ENCODE results near the gene ARMH3.
"Not testable (repeated sequence)": the region's sequence is repeated elsewhere in the genome, so short reads cannot be mapped to it uniquely, and the experiment has no call there.

Gene ARMH3

DNA sequence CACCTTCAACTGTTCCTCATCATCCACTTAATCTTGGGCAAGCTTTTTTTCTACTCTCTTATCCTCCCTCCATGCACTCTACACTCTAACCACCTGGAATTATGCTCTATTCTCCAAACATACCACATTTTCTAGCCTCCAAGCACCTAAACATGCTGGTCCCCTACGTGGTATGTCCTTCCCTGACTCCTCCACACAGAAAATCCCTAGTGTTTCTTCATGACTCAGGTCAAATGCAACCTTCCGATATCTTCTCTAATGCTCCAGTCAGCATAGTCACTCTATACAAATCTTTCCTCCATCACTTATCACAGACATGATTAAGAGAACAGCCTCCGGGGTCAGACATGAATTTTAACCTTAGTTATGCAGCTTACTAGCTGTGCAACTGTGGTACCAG, 68.8 kb downstream of the ARMH3 start:
- no peak for DNase-seq

DNA sequence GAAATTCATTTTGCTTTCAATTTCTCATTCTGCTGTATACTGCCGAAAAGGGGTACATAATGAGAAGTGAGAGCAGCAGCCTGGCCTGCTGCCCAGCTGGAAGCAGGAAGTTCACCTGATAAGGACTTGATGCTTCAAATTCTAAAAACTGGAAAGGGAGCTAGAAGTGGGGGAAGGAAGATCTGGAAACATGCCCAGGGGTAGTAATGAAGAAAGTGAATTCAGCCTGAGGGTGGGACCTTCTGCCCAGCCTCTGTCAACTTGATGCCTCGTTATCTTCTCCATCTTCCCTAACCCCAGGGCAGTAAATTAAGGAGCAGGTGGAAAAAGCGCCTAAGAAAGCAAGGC, 69.4 kb downstream of the ARMH3 start:
- peak in 1 of 51 donors; percentile 1 for DNase-seq

DNA sequence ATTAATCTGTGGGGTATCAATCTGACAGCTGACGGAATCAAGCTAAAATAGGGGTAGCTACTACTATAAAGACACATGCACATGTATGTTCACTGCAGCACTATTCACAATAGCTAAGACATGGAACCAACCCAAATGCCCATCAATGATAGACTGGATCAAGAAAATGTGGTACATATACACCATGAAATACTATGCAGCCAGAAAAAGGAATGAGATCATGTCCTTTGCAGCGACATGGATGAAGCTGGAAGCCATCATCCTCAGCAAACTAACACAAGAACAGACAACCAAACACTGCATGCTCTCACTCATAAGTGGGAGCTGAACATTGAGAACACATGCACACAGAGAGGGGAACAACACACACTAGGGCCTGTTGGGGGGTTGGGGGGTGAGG, 75.3 kb downstream of the ARMH3 start:
- DNase-seq = not testable (repeated sequence)

DNA sequence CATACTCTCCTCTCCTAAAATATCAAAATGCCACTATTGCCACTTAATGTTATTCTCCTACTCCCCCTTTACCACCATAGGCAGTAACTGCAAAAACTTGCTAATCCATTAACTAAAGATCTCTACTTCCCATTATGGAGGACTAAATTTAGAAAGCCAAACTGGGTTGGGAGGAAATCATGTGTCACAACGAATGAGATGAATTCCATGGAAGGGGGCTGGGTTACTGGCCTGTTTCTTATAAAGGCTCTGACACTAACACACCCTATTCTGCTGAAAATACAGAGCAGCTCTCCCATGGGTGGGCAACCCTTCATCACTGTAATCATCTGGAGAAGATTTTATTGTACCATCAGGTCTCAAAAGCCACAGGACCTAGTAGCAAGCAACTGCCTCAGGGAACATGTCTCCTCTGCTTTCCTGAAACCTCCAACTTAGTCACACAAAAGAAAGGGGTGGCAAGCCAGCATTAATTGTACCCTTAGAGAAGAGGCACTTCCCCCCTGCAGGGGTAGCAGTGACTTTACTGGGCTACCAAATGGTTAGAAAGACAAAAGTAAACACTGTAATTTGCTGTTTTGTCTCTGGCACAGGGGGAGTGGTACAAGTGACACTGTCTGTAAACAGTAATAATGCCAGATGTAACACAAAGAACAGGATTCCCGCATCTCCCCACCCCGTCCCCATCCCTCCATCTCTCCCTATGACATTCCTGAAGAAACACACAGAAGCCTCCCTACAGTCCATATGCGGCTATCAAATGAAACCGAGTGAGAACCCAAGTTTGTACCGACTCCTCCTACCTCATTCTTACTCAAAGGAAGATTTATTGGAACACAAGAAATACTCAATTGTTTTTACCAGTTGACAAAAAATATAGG, 81.6 kb downstream of the ARMH3 start:
- DNase-seq = no peak

DNA sequence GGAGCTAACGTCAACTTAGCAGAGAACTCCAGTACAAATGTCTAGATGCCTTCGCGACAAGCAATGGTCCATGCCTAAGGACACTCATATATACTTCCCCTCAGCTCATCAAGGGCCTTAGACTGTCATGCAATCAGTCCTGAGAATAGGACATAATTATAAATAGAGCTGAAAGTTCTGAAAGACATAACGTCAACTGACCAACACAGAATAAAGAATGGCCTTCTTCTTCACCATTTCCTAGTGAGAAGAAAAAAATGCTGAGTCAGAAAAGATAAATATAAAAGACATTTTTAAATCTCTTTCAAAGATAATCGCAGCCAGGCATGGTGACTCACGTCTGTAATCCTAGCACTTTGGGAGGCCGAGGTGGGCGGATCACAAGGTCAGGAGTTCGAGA, 83.2 kb downstream of the ARMH3 start:
- DNase-seq = no peak

DNA sequence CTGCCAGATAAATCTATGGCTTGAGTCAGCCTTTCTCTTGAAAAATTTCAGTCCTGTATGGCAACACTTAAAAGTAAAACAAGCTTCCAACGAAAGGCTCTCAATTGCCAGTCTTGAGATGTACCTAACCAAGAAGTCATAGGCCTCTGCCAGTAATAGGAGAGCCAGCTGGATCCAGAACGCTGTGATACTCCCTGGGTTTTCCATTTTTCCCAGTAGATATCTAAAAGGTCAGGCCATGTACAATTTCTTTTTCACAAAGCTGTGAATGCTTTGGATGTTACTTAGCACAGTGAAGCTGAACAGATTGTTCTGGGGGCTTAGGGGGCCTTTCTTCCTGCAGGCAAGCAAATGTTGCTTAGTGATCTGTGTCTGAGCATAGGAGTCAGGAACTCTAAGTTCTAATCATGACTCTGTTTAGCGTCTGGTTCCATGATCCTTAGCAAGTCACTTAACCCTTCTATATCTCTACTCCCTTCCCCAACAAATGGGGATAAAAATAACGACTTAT, 86.5 kb downstream of the ARMH3 start:
- no peak for DNase-seq

DNA sequence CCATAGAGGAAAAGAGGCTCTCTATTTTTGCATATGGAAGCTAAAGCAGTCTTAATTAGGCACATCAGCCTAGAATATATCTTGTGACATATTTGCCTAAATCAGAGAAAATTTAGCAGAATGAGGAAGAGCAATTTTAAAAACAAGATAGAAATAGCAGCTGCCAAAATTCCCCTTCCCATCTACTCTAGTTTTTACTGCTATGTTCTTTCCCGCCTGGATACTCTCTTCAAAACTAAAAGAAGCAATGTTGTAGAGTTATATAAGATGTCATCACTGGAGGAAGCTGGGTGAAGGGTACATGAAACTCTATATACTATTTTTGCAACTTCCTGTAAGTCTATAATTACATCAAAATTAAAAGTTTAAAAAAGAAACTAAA, 87.0 kb downstream of the ARMH3 start:
- DNase-seq = no peak

DNA sequence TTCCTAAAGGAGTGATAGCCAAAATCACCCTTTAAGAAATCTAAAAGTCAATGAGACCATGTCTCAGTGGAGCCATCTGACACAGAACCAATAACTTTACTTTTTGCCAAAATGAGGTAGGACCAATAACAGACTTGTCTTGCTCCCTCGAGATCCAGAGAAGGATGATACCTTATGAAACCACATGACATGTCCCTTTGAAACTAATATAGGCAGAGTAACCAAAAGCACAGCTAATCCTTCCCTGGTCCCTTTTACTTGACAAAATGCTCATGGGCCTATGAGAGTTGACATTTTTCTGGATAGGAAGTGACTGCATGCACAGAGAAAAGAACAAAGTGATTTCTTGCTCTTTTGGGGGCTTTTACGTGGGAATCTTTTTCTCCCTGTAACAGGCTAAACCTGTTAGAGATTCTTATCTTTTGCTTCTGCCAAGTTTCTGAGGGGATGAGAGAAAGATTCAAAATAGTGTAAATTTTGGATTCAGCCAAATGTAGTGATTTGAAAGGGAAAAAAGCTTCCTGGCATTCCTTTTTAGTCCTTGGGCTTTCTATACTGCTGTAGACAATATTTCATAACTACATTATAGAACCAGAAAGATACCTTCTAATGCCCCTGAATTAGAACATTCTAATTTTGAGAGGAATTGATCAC, 87.6 kb downstream of the ARMH3 start:
- DNase-seq = no peak

DNA sequence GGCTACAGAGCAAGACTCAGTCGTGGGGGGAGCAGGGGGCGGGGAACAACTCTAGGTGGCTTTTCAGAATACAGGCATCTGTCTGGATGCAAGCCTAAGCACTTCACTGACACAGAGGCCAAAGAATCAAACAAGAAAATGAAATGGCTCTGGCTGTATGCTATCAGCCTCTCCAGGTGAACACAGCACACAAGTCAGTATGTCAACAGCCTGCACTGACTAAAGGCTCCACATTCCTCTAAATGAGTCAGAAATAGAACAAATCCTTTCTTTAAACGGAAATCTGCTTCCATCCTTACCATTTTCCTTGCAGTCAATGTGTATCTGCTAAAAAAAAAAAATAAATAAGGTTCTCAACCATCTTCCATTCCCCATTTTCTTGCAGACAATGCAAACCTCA, 88.3 kb downstream of the ARMH3 start:
- no peak for DNase-seq

DNA sequence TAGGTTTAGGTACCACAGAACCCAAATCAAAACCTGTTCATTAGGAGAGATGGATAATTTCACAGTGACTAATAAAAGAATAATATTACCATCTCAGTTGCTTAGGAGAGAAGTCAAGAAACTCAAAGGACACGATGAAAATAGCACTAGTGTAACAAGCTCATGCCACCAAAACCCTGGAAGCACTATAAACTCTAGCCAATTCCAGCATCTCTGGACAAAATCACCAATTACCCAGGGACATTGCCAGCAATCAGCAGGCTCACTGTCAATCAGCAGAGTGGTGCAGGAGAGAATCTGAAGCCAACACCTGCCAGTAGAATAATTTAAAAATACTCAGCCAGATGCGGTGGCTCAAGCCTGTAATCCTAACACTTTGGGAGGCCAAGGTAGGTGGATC, 88.9 kb downstream of the ARMH3 start:
- DNase-seq = no peak

DNA sequence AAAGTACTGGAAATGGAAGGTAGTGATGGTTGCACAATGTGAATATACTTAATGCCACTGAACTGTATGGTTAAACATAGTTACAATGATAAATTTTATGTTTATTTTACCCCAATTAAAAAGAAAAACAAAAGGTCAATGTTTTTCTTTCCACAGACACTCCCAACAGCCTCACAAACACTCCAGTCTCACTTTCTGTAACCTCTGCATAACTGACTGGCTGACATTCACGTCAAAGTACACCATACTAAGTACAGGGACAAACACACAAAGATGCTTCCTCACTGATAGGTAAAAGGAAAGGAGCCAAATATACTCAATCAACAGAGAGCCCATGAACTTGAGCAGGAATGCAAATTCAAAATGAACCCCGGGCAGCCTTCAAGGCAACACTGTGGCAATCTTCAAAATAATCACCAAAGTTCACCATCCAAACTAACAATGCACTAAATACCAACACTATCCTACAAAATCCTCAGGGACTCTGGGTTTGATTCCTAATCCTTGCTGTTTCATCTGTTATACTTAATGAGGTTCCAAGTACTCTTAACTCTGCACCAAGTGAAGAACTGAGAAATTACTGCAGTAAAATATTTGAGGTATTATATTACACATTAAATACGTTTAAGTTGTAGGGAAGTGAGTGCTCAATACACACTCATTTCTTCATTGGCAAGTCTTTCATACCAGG, 90.8 kb downstream of the ARMH3 start:
- no peak for DNase-seq

DNA sequence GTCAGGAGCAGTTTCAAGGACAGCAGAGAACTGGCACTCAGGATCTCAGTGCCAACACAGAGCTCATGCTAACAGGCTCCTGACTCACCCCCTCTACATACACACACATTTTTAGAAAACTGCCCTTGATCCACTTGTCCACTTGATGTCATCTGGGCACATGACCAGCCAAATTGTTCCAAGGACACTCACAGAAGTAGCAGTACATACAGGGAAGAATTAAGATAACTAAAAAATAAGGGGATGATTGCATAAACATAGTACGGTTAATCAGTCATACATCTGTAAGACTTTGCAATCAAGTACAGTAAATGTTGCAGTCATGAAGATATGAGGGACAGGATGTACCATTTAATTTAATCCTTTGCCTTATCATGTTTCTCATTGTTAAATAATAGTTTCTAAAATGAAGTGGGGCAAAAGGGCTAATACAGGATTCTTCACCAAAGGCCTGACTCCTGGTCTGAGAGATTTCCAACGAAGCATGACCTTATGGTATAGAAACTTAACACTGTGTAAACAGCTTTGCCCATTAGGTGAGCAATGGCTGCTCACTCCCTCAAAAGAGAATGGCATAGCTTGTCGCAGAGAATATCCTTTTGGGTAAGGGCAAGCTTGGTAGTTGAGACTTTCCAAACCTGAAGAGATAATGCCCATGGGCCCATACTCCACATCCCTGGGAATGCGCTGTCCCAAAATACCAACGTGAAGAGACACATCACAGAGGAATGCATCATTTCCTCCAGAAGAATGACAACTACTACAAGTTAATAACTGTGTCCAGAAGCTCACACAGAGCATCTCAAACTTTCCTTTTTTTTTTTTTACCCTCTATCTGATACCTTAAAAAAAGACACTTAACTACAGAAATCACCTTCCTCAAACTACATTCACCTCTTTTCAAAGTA, 94.1 kb downstream of the ARMH3 start:
- peak in 1 of 51 donors; percentile 23 for DNase-seq

DNA sequence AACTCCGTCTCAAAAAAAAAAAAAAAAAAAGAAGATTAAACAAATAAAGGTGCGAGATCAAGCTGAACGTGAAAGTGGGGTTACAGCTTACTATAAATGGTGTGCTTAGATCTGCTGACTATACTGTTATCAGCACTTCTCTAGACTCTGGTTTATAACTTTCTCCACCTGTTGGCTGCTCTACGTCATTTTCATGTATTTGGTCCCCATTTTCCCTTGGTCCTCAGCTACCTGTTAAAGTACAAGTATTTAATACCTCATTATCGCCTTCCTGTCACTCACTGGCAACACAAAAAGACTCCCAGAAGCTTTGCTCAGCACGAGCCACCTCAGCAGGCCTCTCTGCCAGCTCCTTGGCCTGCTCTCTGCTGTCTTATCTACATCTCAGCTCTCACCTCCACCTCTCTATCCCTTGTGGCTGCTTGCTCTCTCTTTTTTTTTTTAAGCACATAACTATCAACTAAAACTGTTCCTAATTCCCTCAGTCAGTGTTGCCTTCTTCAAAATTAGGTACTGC, 95.0 kb downstream of the ARMH3 start:
- DNase-seq = no peak

DNA sequence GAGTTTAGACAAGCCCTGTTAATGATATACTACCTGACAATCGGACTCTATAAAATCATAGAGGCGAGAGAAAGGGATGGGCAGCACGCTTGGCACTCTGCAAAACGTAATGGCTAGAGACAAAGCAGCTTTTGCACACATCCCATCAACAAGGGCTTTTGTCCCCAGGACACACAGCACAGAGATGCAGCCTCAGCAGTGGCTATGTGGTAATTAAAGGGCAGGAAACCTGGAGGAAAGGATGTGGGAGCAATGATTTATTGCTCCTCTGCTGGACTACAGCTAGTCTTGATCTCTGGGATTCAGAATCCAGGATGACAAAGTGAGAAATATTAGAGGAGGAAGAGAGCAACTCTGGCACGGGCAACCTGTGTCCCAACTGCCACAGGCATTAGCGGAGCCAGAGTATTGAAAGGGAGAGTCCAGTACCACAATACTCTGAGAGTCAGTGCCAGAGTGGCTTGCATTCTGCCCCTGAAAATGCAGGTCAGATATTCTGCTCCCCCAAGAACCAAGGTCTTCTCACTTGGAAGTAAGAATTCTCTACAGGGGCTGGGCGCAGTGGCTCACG, 96.5 kb downstream of the ARMH3 start:
- peak in 7 of 51 donors; percentile 2 to 21 (median 9) for DNase-seq

DNA sequence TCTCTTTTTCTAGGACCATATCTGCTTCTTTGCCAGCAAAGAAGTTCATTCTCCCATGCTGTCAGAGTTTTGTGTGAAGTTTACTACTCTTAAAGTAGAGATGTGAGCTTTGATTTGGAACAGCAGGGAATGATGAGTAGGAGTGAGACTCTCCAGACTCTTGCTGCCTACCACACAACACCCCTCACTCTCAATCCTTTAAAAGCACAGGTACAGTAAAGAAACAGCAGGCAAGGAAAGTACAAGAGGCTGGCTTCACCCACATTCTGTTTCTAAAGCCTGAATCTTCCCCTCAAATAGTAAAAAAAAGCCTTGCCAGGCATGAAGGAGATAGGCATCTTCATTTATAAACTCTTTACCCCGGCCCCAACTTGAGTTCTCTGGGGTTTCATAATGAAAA, 97.3 kb downstream of the ARMH3 start:
- DNase-seq = peak in 1 of 51 donors; percentile 22

DNA sequence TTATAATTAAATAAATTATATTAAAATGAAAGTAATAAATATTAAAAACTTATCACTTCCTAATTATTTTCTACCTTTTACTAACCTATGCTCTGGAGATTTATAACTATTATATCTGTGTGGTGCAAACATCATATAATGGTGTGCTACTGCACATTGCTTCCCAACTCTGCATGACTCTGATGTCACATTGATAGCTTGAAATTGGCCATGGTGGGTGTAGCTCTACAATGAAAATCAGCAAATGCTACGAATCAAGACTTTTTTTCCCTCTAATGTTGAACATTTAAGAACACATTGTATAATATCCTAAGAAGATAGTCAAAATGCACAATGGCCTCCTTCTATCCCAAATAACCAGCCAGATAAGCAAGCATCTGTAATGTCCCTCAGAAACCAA, 99.1 kb downstream of the ARMH3 start:
- no peak for DNase-seq

DNA sequence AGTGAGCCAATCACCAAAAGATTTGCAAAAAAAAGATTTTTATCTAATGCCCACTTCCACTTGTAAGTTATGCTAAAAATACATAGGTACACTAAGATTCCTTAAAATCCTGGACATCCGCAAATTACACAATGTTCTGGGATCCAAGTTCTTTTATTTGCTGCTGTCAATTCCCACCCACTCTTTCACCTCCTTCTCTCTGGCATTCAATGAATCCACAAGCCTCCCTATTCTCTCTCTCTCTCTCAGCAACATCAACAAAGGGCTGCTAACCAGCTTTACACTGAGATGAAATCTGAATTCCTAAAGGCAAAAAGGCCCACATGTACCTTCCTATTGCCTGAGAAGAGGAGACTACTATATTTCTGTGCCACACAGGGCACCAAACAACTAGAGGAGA, 99.9 kb downstream of the ARMH3 start:
- peak in 1 of 51 donors; percentile 20 for DNase-seq

DNA sequence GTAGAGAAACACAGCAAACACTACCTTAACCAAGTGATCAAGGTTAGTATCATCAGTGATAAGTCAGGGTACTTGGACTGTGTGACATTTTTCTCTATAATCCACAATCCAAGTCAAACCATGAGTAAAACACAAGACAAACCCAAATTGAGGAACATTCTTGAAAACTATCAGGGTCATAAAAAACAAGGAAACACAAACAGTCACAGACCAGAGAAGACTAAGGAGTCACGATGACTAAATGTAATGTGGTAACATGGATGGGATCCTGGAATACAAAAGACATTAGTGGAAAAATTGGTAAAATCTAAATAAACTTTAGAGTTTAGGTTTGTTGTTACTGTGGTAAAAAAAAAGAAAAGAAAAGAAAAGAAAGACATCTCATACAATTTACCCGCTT, 103.8 kb downstream of the ARMH3 start:
- DNase-seq = no peak

DNA sequence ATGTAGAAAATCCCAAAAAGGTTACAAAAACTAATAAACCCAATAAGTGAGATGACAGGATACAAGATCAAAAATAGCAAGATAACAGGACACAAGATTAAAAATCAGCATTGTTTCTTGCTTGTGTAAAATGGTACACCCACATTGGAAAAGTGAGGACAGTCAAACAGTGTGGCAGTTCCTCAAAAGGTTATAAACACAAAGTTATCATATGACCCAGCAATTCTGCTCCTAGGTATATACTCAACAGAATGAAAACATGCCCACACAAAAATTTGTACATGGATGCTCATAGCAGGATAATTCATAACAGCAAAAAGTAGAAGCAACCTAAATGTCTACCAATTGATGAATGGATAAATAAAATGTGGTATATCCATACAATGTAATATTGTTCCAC, 105.8 kb downstream of the ARMH3 start:
- DNase-seq = no peak

DNA sequence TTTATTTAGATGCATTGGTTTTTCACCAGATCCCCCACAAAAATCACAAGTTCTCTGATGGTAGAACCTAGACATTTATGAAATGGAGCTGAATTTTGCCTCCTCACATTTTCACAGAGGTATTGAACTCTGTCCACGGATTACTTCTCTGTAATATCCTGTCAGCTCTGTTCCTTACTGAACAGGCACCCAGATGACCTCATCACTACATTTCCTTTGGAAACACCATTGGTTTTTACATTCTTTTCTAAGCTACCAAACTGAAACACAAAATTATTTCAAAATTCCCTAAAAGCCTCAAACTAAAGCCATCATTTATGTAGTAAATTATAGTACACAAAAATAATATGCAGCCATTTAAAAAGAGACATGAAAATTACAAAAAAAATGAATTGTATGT, 114.1 kb downstream of the ARMH3 start:
- no peak for DNase-seq

DNA sequence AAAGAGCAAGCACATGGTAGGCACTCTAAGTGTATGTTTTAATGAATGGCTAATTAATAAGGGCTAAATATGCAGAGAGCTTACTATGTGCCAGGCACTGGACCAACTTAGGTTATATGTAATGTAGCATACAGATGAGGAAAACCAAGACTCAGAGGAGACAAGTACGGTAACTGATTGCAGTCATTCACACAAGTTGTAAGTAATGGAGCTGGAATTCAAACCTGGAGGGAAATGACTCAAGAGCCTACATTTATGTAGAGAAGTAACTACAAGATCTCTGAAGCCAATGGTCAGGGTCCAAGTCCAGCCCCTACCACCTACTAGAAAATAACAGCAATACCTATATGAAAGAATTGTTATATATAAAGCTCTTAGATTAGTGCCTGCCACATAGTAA, 115.1 kb downstream of the ARMH3 start:
- DNase-seq = no peak

Measured in hypothalamus (tissue), 51 donors.